HFF-Myc (cell line): ENCODE data around the gene FABP1.

Source experiments
- DNase-seq: peaks from one replicate; pipeline ENCODE4 v3.0.0-alpha.2; 2011; ENCODE audit warnings: low read depth; ENCODE audit errors: extremely low read depth
- H3K4me3 ChIP-seq: replicated peaks from 2 replicates; pipeline ENCODE4 v1.5.1; 2011; ENCODE audit warnings: low read depth, mild to moderate bottlenecking, control low read depth, low read length
- CTCF ChIP-seq: IDR thresholded peaks from 2 replicates; pipeline ENCODE4 v1.5.1; 2012; ENCODE audit warnings: mild to moderate bottlenecking, low read depth, low read length, control low read depth; ENCODE audit errors: missing control alignments

The FABP1 gene

GRCh38 chr2:88139203-88139702 lies 11.4 kb upstream of the FABP1 start:
- H3K4me3 ChIP-seq: no peak overlapping the region
- no peak for TF ChIP-seq CTCF
- DNase-seq: no peak

- no peak for DNase-seq
- TF ChIP-seq CTCF: no peak
- H3K4me3 ChIP-seq: no peak overlapping the region
Measured at GRCh38 chr2:88137833-88138232, 10.0 kb upstream of the FABP1 start.

- TF ChIP-seq CTCF: no peak
Measured at GRCh38 chr2:88136817-88137216, 9.0 kb upstream of the FABP1 start.

DNA sequence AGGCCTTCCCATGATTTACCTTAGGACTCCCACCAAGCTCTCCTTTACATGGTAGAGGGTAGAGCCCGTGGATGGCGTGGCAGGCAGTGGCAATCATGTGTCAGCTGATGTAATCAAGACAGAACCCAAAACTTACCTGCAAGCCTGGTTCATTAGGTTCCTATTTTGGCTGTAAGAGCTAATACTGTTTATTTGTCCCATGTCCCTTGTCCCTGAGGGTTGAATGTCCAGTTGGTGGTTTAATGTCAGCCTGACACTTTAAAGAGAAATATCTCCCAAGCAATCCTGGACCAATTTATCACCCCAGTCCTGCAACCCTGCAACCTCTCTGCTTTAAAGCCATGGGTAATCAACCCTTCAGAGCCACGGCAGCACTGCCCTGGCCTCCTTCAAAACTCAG lies 6.0 kb upstream of the FABP1 start:
- DNase-seq: no peak
- TF ChIP-seq CTCF: no peak

More at GRCh38 chr2:88136817-88137216, 9.0 kb upstream of the FABP1 start:
- H3K4me3 ChIP-seq: no peak overlapping the region
- DNase-seq: no peak

DNA sequence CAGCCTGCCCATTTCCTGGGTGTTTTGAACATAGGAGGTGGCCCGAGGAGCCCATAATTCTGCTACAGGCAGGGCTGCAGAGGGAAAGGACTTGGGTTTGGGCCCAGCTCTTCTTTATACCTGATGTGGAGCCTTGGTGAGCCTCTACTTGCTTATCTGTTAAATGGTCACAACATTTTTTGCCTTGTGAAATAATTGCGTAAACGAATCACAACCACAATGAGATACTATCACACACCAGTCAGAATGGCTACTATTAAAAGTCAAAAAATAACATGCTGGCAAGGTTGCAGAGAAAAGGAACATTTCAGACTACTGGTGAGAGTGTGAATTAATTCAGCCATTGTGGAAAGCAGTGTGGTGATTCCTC lies 4.1 kb upstream of the FABP1 start:
- DNase-seq: no peak
- no peak overlapping the region for H3K4me3 ChIP-seq
- TF ChIP-seq CTCF: no peak

More for the DNA sequence above, 6.0 kb upstream of the FABP1 start:
- H3K4me3 ChIP-seq: no peak overlapping the region

GRCh38 chr2:88131201-88131998 lies 3.5 kb upstream of the FABP1 start:
- no peak for TF ChIP-seq CTCF
- H3K4me3 ChIP-seq: no peak overlapping the region
- no peak for DNase-seq
